GM18519 (cell line): Measurements from ENCODE around the gene TMEM181.
"Not testable (repeated sequence)": the region's sequence is repeated elsewhere in the genome, so short reads cannot be mapped to it uniquely, and the experiment has no call there.

Source experiments
- ATAC-seq: cut with Tn5 transposase; IDR thresholded peaks from one replicate; pipeline ENCODE4 v1.9.1; 2021; ENCODE audit warnings: mild to moderate bottlenecking, moderate library complexity; ENCODE audit not compliant: unreplicated experiment, low FRiP score

The TMEM181 gene, protein sequence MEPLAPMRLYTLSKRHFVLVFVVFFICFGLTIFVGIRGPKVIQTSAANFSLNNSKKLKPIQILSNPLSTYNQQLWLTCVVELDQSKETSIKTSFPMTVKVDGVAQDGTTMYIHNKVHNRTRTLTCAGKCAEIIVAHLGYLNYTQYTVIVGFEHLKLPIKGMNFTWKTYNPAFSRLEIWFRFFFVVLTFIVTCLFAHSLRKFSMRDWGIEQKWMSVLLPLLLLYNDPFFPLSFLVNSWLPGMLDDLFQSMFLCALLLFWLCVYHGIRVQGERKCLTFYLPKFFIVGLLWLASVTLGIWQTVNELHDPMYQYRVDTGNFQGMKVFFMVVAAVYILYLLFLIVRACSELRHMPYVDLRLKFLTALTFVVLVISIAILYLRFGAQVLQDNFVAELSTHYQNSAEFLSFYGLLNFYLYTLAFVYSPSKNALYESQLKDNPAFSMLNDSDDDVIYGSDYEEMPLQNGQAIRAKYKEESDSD

DNA sequence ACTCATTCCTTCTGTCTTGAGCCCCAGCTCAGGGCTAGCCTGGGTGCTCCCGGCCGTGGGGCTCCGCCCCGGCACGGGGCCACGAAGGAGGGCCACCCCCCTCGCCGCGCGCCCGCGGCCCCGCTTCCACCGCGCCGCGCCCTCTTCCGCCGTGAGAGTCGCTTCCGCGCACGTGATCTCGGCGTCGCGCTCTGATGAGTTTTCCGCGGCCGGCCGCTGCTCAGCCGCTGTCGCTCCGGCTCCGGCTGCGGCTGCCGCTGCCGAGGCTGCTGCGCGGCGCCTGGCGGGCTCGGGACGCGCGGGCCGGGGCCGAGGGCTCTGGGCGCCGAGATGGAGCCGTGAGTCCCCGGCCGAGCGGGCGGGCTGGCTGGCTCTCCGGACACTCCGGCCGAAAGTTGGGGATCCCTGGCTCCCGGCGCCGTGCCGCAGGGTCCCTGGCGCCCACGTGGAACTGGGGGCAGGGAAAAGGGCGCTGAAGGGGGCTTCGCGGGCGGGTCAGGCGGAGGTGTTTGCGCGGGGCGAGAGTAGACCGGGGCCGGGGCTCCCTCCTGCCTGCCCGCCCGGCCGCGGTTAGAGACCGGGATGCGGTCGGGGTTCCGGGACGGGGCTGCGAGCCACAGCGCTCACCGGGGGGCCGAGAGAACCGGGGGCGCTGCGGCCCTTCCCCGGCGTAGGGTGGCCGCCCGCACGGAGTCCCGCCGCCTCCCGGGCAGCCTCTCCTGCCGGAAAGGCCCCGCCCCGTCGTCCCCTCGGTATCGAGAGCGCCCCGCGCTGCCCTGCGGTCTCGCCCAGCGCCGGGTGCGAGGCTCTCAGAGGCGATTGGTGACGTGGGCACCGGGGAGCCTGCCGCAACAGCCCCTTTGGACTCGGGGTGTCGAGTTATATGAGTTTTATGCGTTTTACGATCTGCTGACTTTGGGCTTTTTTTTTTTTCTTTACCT, at the start of gene TMEM181:
TMEM181 (plus strand) TSS at position 197 of the 941 bp plus-strand sequence; CDS start at position 331, 134 bp downstream.
- ATAC-seq = peak; percentile 77

DNA sequence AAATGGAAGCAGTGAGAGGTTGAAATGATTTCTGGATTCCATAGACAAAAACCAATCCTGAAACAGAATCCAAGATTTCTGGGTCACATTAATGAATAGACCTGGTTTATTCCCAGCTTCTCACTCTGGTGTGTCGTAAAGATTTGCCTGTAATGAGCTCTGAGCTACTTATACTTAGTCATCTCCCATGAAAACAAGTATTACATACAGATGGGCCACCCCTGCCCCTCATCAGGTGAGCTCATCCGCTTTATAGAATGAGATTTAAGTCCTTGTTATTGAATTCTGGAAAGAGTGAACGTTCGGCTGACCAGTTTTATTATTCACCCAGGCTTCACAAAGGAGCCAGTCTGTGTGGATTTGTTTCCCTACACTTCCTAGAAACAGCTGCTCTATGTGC, 47.1 kb upstream of the TMEM181 start:
- ATAC-seq = no peak

DNA sequence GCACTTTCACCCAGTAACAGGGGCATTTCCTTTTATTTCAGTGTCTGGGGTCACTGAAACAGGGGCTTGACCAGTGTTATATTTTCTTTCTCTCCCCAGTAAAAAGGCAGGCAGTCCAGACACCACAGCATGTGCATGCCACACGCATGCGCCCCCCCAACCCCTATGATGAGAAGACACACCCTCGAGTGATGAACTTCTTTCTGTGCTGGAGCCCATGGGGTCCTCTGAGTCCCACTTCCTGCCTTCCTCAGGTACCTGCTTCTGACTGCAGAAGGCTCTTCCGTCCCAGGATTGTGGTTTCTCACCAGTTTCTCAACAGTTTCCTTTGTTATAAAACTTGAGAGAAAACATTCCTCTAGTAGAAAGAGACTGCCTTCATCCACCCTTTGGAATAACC, 45.7 kb upstream of the TMEM181 start:
- no peak for ATAC-seq

DNA sequence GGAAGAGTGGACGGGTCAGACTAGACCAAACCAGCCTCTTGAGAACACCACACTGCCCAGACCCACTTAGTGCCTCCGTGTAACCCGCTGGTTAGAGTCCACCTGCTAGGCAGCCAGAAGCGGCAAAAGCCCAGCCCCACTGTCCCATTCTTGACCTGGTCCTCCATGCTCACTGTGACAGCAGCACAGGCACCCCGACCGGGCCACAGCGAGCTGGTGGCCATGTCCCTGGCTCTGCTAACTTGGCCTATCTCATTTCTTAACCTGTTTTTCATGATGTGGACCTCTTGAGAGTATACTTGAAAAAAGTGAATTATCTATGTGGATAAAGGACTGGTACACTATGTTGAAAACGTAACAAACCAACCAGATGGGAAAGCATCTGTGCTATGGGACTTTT, 44.9 kb upstream of the TMEM181 start:
- ATAC-seq = no peak

DNA sequence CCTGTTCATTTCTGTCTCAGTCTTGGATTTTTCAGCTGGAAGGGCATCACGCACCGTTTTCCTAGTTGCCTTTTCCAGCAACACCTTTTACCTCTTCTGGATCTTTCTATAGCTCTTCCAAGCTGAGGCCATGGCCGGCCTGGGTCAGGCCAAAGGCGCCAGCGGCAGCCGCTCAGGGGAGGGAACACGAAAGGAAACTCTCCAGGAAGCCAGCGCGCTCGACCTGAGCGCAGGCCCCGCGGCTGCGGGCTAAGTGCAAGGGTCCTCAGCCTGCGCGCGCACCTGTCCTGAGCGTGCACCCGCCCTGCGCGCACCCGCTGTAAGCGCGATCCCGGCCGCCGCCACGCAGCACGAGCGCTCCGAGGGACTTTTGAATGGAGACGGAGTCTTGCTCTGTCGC, 43.8 kb upstream of the TMEM181 start:
- no peak for ATAC-seq

DNA sequence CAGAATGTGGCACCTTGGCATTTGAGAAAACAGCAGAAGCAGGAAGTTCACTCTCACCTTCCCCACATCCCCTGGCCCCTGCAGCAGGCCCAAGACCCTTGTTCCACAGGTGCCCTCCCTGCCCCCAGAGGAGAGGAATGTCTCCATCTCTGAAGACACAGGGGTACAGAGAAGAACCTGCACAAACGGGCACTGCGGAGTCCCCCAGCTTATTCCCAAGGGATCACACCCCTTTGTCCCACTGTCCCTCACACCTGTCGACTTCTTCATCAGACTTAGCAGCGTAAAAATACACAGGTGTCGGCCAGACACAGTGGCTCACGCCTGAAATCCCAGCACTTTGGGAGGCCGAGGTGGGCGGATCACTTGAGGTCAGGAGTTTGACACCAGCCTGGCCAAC, 42.9 kb upstream of the TMEM181 start:
- no peak for ATAC-seq

DNA sequence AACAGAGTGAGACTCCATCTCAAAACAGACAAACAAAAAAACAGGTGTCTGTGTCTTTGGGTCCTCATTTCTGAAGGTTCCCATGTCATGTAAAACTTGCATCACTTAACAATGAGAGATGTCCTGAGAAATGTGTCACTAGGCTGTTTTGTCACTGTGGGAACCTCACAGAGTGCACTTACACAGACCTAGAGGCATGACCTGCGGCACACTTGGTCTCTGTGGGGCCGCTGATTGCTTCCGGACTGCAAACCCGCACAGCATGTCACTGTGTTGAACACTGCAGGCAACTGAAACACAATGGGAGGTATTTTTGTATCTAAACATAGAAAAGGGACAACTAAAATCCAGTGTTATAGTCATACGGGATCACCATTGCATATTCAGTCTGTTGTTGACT, 42.3 kb upstream of the TMEM181 start:
- ATAC-seq = no peak

DNA sequence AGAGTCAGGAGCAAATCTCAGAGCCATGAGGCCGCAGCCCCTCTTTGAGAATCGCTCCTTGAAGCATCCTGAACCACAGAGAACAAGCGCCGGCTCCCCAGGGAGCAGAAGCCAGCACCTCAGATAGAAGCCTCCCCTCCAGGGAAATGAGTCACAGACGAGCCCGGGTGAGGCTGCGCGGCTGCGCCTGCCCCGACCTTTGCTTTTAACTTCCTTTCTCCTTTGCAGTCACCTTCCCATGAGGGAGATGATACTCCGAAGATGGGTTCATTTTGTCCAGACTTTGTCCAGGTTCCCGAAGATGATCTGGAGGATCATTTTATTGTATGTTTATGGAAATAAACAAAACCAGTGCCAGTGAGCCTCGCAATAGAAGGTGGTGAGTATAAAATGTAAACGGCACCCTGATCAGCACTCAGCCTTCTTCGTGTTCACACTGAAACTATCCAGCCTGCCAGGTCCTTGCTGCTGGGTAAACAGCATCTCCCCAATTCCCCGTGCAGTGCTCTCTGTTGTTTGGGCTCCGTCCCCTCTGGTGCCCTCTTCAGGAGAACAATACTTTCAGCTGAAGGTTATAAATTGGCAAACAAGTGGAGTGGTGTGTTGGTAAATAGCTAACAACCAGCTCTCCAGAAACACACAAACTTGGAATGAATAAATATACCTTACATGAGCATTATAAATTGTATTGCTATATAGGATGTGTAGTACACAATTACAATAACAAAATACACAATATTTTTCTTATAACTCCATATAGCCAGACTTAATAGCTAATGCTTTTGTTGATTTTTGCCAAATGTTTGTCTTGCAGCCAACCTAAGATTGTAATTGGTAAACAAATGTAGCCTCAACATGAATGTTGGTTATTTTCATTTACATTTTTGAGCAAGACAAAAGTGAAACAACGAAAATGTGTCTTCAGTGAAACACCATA, 41.4 kb upstream of the TMEM181 start:
- ATAC-seq = no peak

DNA sequence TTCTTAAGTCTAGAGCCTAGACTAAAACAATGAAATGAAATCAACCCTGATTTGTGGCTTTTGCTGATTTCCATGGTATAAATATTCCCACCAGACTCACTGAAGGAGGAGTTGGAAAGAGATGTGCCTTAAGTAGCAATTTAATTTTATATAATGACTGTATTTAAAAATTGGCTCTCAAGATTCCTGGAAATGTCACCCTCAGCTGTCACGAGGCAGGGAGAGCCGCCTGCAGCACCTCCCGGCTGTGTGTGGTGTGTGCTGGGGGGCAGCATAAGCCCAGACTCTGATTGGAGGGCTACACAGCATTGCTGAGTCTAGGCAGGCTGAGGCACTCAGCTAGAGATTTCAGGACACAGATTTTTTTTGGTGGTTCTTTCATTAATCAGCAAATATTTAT, 40.6 kb upstream of the TMEM181 start:
- no peak for ATAC-seq

DNA sequence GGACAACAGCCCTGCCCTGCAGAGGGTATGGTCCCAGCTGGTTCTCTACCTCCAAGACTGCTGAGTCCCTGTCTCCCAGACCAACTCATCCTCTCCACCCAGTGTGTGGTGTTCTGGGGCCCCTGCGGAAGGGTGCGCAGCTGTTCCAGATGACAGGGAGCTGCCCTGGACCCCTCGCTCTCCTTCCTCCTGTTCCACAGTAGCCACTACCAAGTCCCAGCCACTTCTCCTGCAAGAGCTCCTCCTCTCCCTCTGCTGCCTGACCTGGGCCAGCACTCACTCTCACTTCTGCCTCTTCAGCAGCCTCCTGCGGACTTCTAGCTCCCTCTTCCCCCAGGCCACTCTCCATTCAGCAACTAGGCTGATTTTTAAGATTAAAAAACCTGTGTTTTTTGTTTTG, 40.1 kb upstream of the TMEM181 start:
- no peak for ATAC-seq

DNA sequence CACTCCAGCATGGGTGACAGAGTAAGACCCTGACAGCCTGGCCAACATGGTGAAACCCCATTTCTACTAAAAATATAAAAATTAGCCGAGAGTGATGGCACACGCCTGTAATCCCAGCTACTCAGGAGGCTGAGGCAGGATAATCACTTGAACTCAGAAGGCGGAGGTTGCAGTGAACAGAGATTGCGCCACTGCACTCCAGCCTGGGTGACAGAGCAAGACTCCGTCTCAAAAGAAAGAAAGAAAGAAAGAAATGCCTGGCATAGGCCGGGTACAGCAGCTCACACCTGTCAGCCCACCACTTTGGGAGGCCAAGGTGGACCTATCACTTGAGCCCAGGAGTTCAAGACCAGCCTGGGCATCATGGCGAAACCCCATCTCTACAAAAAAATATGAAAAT, 38.9 kb upstream of the TMEM181 start:
- ATAC-seq = not testable (repeated sequence)

DNA sequence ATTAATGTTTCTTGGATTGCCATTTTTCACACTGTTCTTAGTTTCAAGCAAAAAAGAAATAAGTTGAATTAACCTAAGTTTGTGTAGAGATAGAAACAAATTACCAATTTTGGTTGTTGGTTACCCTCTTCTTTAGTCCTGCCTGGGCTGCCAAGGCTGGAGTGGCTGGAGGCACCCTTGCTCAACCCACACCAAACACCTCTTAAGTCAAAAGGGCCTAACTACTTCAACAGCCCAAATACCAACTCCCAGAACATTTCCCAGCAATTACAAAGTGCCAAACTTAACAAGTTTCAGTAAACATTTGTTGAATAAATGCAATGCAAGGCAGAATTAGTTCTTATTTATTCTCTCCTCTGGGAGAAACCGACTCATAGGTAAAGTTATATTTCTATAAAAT, 38.1 kb upstream of the TMEM181 start:
- no peak for ATAC-seq

DNA sequence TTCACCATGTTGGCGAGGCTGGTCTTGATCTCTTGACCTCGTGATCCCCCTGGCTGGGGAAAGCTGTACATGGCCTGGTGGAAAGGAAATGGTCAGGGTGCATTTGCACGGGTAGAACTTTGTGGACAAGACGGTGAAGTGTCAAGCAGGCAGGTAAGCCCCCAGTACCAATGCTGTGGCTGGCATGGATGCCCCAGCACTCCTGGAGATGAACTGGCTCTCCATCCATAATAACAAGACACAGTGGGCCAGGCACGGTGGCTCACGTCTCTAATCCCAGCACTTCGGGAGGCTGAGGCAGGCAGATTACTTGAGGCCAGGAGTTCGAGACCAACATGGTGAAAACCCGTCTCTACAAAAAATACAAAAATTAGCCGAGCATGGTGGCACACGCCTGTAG, 37.3 kb upstream of the TMEM181 start:
- ATAC-seq = no peak

DNA sequence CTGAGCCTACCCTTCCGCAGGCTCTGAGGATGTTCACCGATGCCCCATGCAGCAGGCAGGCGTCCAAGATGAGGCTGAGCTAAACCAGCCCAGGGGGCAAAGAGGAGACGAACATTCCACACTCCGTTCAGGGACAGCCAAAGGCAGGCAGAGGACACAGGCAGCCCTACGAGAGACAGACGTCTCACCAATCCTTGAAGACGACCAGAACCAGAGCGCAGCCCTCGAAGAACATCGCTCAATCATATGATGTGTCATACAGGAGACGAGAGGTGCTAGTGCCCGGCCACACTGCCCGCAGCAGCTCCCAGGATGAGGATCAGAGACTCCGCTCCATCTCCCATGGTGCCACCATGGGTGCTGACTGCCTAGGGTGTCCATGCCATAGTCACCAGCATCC, 35.6 kb upstream of the TMEM181 start:
- ATAC-seq = no peak

DNA sequence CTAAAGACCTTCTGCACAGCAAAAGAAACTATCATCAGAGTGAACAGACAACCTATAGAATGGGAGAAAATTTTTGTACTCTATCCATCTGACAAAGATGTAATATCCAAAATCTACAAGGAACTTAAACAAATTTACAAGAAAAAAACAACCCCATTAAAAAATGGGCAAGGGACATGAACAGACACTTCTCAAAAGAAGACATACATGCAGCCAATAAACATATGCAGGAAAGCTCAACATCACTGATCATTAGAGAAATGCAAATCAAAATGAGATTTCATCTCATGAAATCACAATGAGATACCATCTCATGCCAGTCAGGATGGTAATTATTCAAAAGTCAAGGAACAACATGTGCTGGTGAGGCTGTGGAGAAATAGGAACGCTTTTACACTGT, 32.0 kb upstream of the TMEM181 start:
- not testable (repeated sequence) for ATAC-seq

DNA sequence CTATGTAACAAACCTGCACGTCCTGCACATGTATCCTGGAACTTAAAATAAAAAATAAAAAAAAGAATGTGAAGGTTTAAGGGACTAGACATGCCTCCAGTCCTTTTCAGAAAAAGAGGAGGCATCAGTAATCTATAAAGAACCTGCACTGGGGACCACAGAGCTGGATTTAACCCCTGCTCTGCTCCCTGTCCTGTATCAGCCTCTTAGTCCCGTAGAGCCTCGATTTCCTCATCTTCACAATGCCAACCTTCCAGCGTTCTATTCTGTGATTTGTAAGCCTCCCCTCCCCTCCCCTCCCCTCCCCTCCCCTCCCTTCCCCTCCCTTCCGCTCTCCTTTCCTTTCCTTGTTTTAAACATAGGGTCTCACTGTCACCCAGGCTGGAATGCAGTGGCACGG, 31.1 kb upstream of the TMEM181 start:
- ATAC-seq = no peak

DNA sequence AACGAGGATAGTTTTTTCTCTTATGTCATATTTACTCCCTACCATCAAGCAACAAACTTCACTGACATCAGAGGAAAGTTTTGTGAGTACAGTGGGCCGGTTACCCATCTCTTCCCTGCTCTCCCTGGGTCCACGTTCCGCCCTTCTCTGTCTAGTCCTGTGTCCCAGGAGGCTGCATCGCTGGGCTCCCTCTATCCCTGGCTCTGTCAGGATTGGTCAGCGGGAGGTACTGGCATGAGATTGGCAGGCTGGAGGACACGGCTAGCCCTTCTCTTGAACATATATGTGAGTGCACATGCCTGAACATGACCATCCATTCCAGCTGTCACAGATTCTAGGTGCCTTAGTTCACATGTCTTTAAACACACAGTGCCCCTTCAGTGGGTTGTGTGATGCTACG, 30.3 kb upstream of the TMEM181 start:
- ATAC-seq = no peak

DNA sequence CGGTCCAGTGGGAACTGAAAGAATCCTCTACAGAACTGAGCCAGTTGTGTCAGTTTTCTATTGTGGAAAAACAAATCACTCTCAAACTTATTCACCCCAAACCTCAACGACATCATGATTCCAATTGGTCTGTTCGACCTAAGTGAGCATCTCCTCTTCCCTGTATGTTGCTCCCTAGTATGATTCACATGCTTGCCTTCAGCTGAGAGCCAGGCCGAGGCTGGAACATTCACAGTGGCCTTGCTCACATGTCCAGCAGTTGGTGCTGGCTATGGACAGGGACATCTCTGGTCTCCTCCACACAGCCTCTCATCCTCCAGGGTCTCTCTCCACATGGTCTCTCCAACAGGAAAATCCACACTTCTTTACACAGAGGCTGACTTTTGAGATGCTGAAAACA, 28.3 kb upstream of the TMEM181 start:
- ATAC-seq = no peak

DNA sequence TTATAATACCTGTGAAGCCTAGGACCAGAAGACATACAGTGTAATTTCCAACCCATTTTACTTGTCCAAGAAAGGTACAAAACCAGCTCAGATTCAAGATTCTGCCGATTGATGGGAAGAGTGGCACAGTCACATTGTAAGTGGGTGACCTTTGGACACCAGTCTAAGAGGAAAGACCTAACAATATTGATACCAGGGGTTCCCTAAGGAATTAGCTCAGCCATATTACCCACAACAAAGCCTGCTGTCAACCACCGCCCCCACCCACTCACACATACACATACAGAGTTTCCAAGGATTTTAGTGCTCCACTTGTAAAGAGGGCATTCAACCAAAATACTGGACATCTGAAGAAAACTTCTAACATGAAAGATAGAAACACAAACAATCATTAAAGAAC, 27.9 kb upstream of the TMEM181 start:
- ATAC-seq = no peak
